K562 (cell line): ENCODE data around the gene SPAG16. TPM values are rescaled to one million over a fixed set of nuclear protein-coding genes. Genes with fewer than 3 reads are reported as not detected.

Source experiments
- ATAC-seq: fragments of 200-7000 bp; cut with Tn5 transposase; 3 replicates; pipeline ENCODE4 v1.9.1; 2020; ENCODE audit warnings: moderate library complexity
- BruUV-seq: library from RNA; stranded (reverse); fragments of 400-500 nt; replicated peaks from 2 replicates; lab custom pipeline; 2021; lab: Mats Ljungman, UMichigan
- CTCF ChIA-PET: fragments of 300-600 bp; formaldehyde crosslinking; extraction: SDS; loops from one replicate; lab custom pipeline; 2021; ENCODE audit warnings: low intra/inter-chr PET ratio; lab: Yijun Ruan, JAX
- POLR2A ChIA-PET: fragments of 300-600, 350-650 bp; sonication (Branson Sonifier 250); formaldehyde crosslinking; extraction: SDS; loops from one replicate; lab custom pipeline; 2021; ENCODE audit warnings: antibody characterized with exemption, inconsistent platforms; lab: Yijun Ruan, JAX
- DNase-seq, 4 experiments: peaks; one replicate each; pipeline versions ENCODE4 v3.0.0 to v3.0.0-alpha.2; 2011 to 2018; ENCODE audit warnings: low spot score in 3 of 4, mixed read lengths in 3 of 4; ENCODE audit errors: extremely low read depth in 1 of 4
- FAIRE-seq: peaks from 2 replicates; lab custom pipeline; 2011; peaks lifted over from hg19 to GRCh38; lab: Jason Lieb, UNC
- H2AFZ ChIP-seq: 2 replicates; pipeline ENCODE4 v1.6.0; 2011; ENCODE audit warnings: low read depth, low read length, control low read depth, inconsistent platforms
- H3K27ac ChIP-seq: fragments of 200-600 bp; 3 replicates; pipeline ENCODE4 v1.8.0; 2011; ENCODE audit warnings: low read depth, mild to moderate bottlenecking, control low read depth, inconsistent platforms, low read length, moderate library complexity, mixed read lengths; ENCODE audit errors: extremely low read depth
- H3K27me3 ChIP-seq, 2 experiments: fragments of 300-600 bp in 1 of 2; 2 replicates in 1 of 2; 3 replicates in 1 of 2; pipeline versions ENCODE4 v1.6.0 to v1.8.0; 2011; ENCODE audit warnings: inconsistent platforms in 2 of 2, low read length in 2 of 2, mild to moderate bottlenecking in 1 of 2, mixed read lengths in 1 of 2, moderate library complexity in 1 of 2; ENCODE audit not compliant: control insufficient read depth in 2 of 2, insufficient read depth in 2 of 2
- H3K36me3 ChIP-seq: fragments of 300-600 bp; 3 replicates; pipeline ENCODE4 v1.8.0; 2011; ENCODE audit warnings: mild to moderate bottlenecking, low read length, inconsistent platforms; ENCODE audit not compliant: control insufficient read depth, insufficient read depth
- H3K4me1 ChIP-seq, 2 experiments: fragments of 200-600 bp in 1 of 2; replicated peaks in 1 of 2; 2 replicates in 1 of 2; 3 replicates in 1 of 2; pipeline versions ENCODE4 v1.5.1 to v1.8.0; 2011; ENCODE audit warnings: inconsistent platforms in 2 of 2, low read length in 2 of 2, mild to moderate bottlenecking in 1 of 2, mixed read lengths in 1 of 2, moderate library complexity in 1 of 2; ENCODE audit not compliant: control insufficient read depth in 2 of 2, insufficient read depth in 2 of 2
- H3K4me2 ChIP-seq: 2 replicates; pipeline ENCODE4 v1.6.1; 2011; ENCODE audit warnings: low read length, control low read depth, inconsistent platforms, mixed read lengths; ENCODE audit not compliant: insufficient read depth
- H3K4me3 ChIP-seq: fragments of 200-600 bp; sonication (generic), shearing (Covaris generic); 2 replicates; pipeline ENCODE4 v1.5.1; 2016; ENCODE audit warnings: control low read depth, inconsistent platforms
- H3K79me2 ChIP-seq: fragments of 200-600 bp; 3 replicates; pipeline ENCODE4 v1.8.0; 2011; ENCODE audit warnings: low read length, inconsistent platforms; ENCODE audit not compliant: control insufficient read depth, insufficient read depth
- H3K9ac ChIP-seq, 2 experiments: 2 replicates each; pipeline versions ENCODE4 v1.6.0 to v1.6.1; 2011; ENCODE audit warnings: low read depth in 2 of 2, low read length in 2 of 2, control low read depth in 1 of 2, inconsistent platforms in 1 of 2, mild to moderate bottlenecking in 1 of 2, mixed read lengths in 1 of 2; ENCODE audit not compliant: insufficient read depth in 1 of 2
- H3K9me1 ChIP-seq: one replicate; pipeline ENCODE4 v1.6.0; 2011; ENCODE audit warnings: inconsistent platforms, mild to moderate bottlenecking, low read length, moderate library complexity; ENCODE audit not compliant: control insufficient read depth, insufficient read depth
- H3K9me3 ChIP-seq: replicated peaks from 2 replicates; pipeline ENCODE4 v1.5.1; 2011; ENCODE audit warnings: low read depth, low read length, inconsistent platforms; ENCODE audit not compliant: control insufficient read depth, insufficient read depth
- H4K20me1 ChIP-seq: replicated peaks from 2 replicates; pipeline ENCODE4 v1.6.1; 2011; ENCODE audit warnings: low read length, inconsistent platforms, mixed read lengths; ENCODE audit not compliant: control insufficient read depth, insufficient read depth
- BCL6 ChIP-seq: fragments of 250-450 bp; sonication (Bioruptor Pico); IDR thresholded peaks from 2 replicates; pipeline ENCODE4 v1.4.0; 2020
- BMI1 ChIP-seq: fragments of 150-350 bp; IDR thresholded peaks from 2 replicates; pipeline ENCODE4 v1.6.1; 2014; ENCODE audit warnings: low read length
- CHD7 ChIP-seq: fragments of 200-600 bp; sonication (generic); IDR thresholded peaks from one replicate; pipeline ENCODE4 v1.6.1; 2012; ENCODE audit warnings: mild to moderate bottlenecking, low read depth, low read length, inconsistent platforms
- DDX20 ChIP-seq: fragments of 450-650 bp; IDR thresholded peaks from 2 replicates; pipeline ENCODE4 v1.6.1; 2016; ENCODE audit warnings: missing genetic modification characterization, low read depth, mild to moderate bottlenecking, missing compliant biosample characterization, moderate library complexity
- HNRNPLL ChIP-seq: fragments of 200-400 bp; formaldehyde crosslinking; IDR thresholded peaks from 2 replicates; pipeline ENCODE4 v1.6.1; 2017; ENCODE audit warnings: low read length, low read depth, mild to moderate bottlenecking; ENCODE audit not compliant: poor library complexity, severe bottlenecking
- SAFB2 ChIP-seq: fragments of 200-400 bp; formaldehyde crosslinking; IDR thresholded peaks from 2 replicates; pipeline ENCODE4 v1.6.1; 2018; ENCODE audit warnings: borderline replicate concordance, low read length, low read depth, moderate library complexity; ENCODE audit not compliant: severe bottlenecking
- SMAD3 ChIP-seq: fragments of 450-650 bp; formaldehyde crosslinking; conservative IDR thresholded peaks from 2 replicates; pipeline ENCODE4 v1.4.0; 2020; ENCODE audit warnings: mild to moderate bottlenecking
- TEAD4 ChIP-seq, 2 experiments: sonication (generic) in 1 of 2; formaldehyde crosslinking in 1 of 2; IDR thresholded peaks; 2 replicates each; pipeline versions ENCODE4 v1.6.1 to v1.8.0; 2012 to 2022; ENCODE audit warnings: borderline replicate concordance in 1 of 2, inconsistent platforms in 1 of 2, low read length in 1 of 2, mild to moderate bottlenecking in 1 of 2, missing genetic modification reagents in 1 of 2
- ZNF507 ChIP-seq: conservative IDR thresholded peaks from 2 replicates; pipeline ENCODE4 v1.6.1; 2017; ENCODE audit warnings: missing genetic modification characterization, missing compliant biosample characterization
- ZNF639 ChIP-seq, 2 experiments: fragments of 200-800 bp in 1 of 2; sonication (Bioruptor generic) in 1 of 2; sonication (generic) in 1 of 2; formaldehyde crosslinking in 1 of 2; IDR thresholded peaks in 1 of 2; conservative IDR thresholded peaks in 1 of 2; 2 replicates each; pipeline versions ENCODE4 v1.5.0 to v1.6.1; 2016 to 2020; ENCODE audit warnings: missing compliant biosample characterization in 1 of 2, missing genetic modification characterization in 1 of 2, missing genetic modification reagents in 1 of 2
- WGBS: fragments of 100-300 bp; shearing (Covaris generic); methylation state at CpG from one replicate; pipeline ENCODE4 v1.1.6; 2016; ENCODE audit warnings: low coverage, mixed read lengths; ENCODE audit not compliant: insufficient coverage; ENCODE audit errors: missing lambda C conversion rate; 5-methylcytosine and 5-hydroxymethylcytosine counted together
- in situ Hi-C: fragments of 300-500 bp; cut with MboI; formaldehyde crosslinking; loops from 4 replicates; pipeline ENCODE4 v1.15.0; 2018; ENCODE audit warnings: inconsistent platforms, mixed read lengths
- intact Hi-C: fragments of 100-400 bp; cut with micrococcal nuclease; formaldehyde crosslinking; loops from 2 replicates; pipeline ENCODE4 v1.14.2; 2022
- polyA plus RNA-seq, 8 experiments: library from polyadenylated mRNA; depleted of rRNA in 4 of 8; stranded (reverse) in 5 of 8; unstranded in 3 of 8; fragments of >200 nt; fragmentation: Nextera tagmentation in 2 of 8; fragmentation: Illumina TruSeq in 1 of 8; extraction: Ambion mirVana in 2 of 8; extraction: Trizol in 1 of 8; gene quantifications; 2 replicates each; pipeline versions ENCODE4 v1.2.1 to v1.2.3, GENCODE V29; 2011 to 2014; ENCODE audit warnings: inconsistent platforms in 1 of 8, missing spikeins in 1 of 8
- total RNA-seq, 7 experiments: library from RNA; depleted of rRNA in 6 of 7; stranded (reverse); fragments of >200 nt in 6 of 7; fragmentation: Illumina TruSeq in 2 of 7; extraction: Trizol in 2 of 7; gene quantifications; 2 replicates each; pipeline versions ENCODE4 v1.2.1 to v1.2.3, GENCODE V29; 2011 to 2021; ENCODE audit warnings: low replicate concordance in 1 of 7

Gene SPAG16
- total and polyA plus RNA-seq, 9 of the 15 experiments (the other 6 are each of a cell fraction or from before 2014, with no cell fraction given): 0.98 to 5.9 (median 3.5) TPM

GRCh38 chr2:213923543-213923942, 639.3 kb downstream of the SPAG16 start:
- Histone ChIP-seq H3K4me3 (no peak overlapping the region), H3K9ac (no peak overlapping the region), H3K36me3 (no peaks in the 10 kb centered on the region), H3K9me1 (no peaks in the 10 kb centered on the region), H3K9me3 (no peaks in the 10 kb centered on the region), H3K79me2 (no peaks in the 10 kb centered on the region), H2AFZ (no peak overlapping the region), H4K20me1 (no peaks in the 10 kb centered on the region), H3K4me2 (no peak overlapping the region), H3K27ac (no peak overlapping the region), H3K27me3 (no peaks in the 10 kb centered on the region), H3K4me1 (no peaks in the 10 kb centered on the region)
- intact Hi-C loops: no loop called here
- BruUV-seq: no TSS peak
- POLR2A ChIA-PET: no interaction called here
- no peak for FAIRE-seq
- ATAC-seq: no peak
- in situ Hi-C loops: no loop called here
- WGBS: 0% methylated on average over 3 of the region's 3 CpGs
- no peak for DNase-seq
- CTCF ChIA-PET: no interaction called here
- TF ChIP-seq TEAD4 (IDR thresholded peaks at IDR 0.05; ENCODE audit: low read length) (no peak), TEAD4 (CRISPR knock-in tag; IDR thresholded peaks at IDR 0.05; ENCODE audit: borderline replicate concordance) (no peak), BMI1 (no peak), HNRNPLL (no peak), ZNF639 (CRISPR knock-in tag; conservative IDR thresholded peaks at IDR 0.05 in 1 of 2, IDR thresholded peaks at IDR 0.05 in 1 of 2) (no peak), BCL6 (CRISPR knock-in tag) (no peak), SAFB2 (no peak), CHD7 (no peak), SMAD3 (CRISPR knock-in tag) (no peak), ZNF507 (tag) (no peak), DDX20 (tag) (no peak)
